Esophagus squamous epithelium (tissue), 5 donors: ENCODE results near the gene RAPGEF3. TPM values are rescaled to one million over a fixed set of nuclear protein-coding genes. Genes with fewer than 3 reads are reported as not detected.

Experiments used
- DNase-seq: peaks from one replicate; lab custom pipeline; 2025; lab: John Stamatoyannopoulos, UW
- H3K27ac ChIP-seq, 4 donors: fragments of 200-600 bp; sonication (generic); one replicate each; pipeline ENCODE4 v1.5.1; 2016 to 2019; ENCODE audit warnings: mild to moderate bottlenecking in 1 of 4
- H3K27me3 ChIP-seq, 4 donors: fragments of 200-600 bp; sonication (generic); 1 replicate in 3 of 4; 2 replicates in 1 of 4; pipeline versions ENCODE4 v1.5.1 to v1.6.0; 2017 to 2021; ENCODE audit warnings: antibody characterized with exemption in 1 of 4
- H3K36me3 ChIP-seq, 3 donors: fragments of 200-600 bp; sonication (generic); one replicate each; pipeline ENCODE4 v1.5.1; 2016 to 2019
- H3K4me1 ChIP-seq, 3 donors: fragments of 200-600 bp; sonication (generic); one replicate each; pipeline ENCODE4 v1.5.1; 2017 to 2019
- H3K4me3 ChIP-seq, 4 donors: fragments of 200-600 bp; sonication (generic); 1 replicate in 3 of 4; 2 replicates in 1 of 4; pipeline ENCODE4 v1.5.1; 2016 to 2019; ENCODE audit warnings: mild to moderate bottlenecking in 2 of 4, moderate library complexity in 1 of 4
- H3K9me3 ChIP-seq, 3 donors: fragments of 200-600 bp; sonication (generic); one replicate each; pipeline ENCODE4 v1.5.1; 2016 to 2019
- CTCF ChIP-seq, 6 experiments: fragments of 450-650 bp in 4 of 6; fragments of 200-600 bp in 2 of 6; sonication (generic) in 2 of 6; IDR thresholded peaks; one replicate each; pipeline ENCODE4 v1.5.1; 2016 to 2019; ENCODE audit warnings: antibody characterized with exemption in 6 of 6, mild to moderate bottlenecking in 4 of 6, moderate library complexity in 4 of 6
- POLR2A ChIP-seq, 4 donors: fragments of 450-650 bp; IDR thresholded peaks; one replicate each; pipeline ENCODE4 v1.6.1; 2017; ENCODE audit warnings: antibody characterized with exemption in 4 of 4, mild to moderate bottlenecking in 4 of 4, moderate library complexity in 3 of 4
- WGBS, 2 donors: methylation state at CpG; one replicate each; pipeline ENCODE4 v1.1.5; 2018; 5-methylcytosine and 5-hydroxymethylcytosine counted together
- intact Hi-C: fragments of 100-400 bp; cut with DNase I; formaldehyde crosslinking; loops from one replicate; pipeline ENCODE4 v1.15.0; 2022
- total RNA-seq, 4 donors: library from RNA; depleted of rRNA; stranded (reverse); fragments of >200 nt; gene quantifications; one replicate each; pipeline ENCODE4 v1.1.0, GENCODE V29; 2016
- donor health status: DM: yes; HTN: yes; CAD: no.

The RAPGEF3 gene
- total RNA-seq, 4 donors from 2014 or later, result 12.9 to 39.3 (median 22.5) TPM

GRCh38 chr12:47734725-47735480 lies 23.8 kb downstream of the RAPGEF3 start:
- intact Hi-C loops, result no loop called here
- H3K9me3 ChIP-seq, result no peaks in the 10 kb centered on the region
- no peak overlapping the region for H3K4me3 ChIP-seq
- DNase-seq, result no peak
- peaks cover 0 to 7% (median 0%) of the 10 kb centered on the region in 3 donors for H3K36me3 ChIP-seq
- WGBS, 2 donors, result 69 to 85% methylated on average over 5 to 8 of the region's 12 CpGs
- no peaks in the 10 kb centered on the region for H3K27me3 ChIP-seq
- H3K27ac ChIP-seq, result peak overlapping the region; percentile 71 to 85 (median 81)
- H3K4me1 ChIP-seq, result peaks cover 19 to 90% (median 47%) of the 10 kb centered on the region in 3 donors
- TF ChIP-seq CTCF (IDR thresholded peaks at IDR 0.05) (no peak), POLR2A (IDR thresholded peaks at IDR 0.05) (no peak)

GRCh38 chr12:47733142-47733541 lies 25.5 kb downstream of the RAPGEF3 start:
- no peak overlapping the region for H3K27ac ChIP-seq
- peaks cover 0 to 3% (median 0%) of the 10 kb centered on the region in 3 donors for H3K36me3 ChIP-seq
- H3K4me3 ChIP-seq, result no peak overlapping the region
- WGBS, 2 donors, result no CpG with 5 or more reads among the region's 4 CpGs
- H3K4me1 ChIP-seq, result peaks cover 15 to 91% (median 42%) of the 10 kb centered on the region in 3 donors
- DNase-seq, result no peak
- no peaks in the 10 kb centered on the region for H3K27me3 ChIP-seq
- no peaks in the 10 kb centered on the region for H3K9me3 ChIP-seq
- intact Hi-C loops, result no loop called here
- peak in 1 of 6 experiments; percentile 7 for TF ChIP-seq CTCF (IDR thresholded peaks at IDR 0.05)
- no peak for TF ChIP-seq POLR2A (IDR thresholded peaks at IDR 0.05)

- 75 to 83% methylated on average over 2 of the region's 2 CpGs for WGBS, 2 donors
- H3K4me3 ChIP-seq, result no peak overlapping the region
- no peaks in the 10 kb centered on the region for H3K36me3 ChIP-seq
- no peaks in the 10 kb centered on the region for H3K27me3 ChIP-seq
- H3K4me1 ChIP-seq, result peaks cover 15 to 87% (median 35%) of the 10 kb centered on the region in 3 donors
- H3K27ac ChIP-seq, result no peak overlapping the region
- no peaks in the 10 kb centered on the region for H3K9me3 ChIP-seq
- TF ChIP-seq POLR2A (IDR thresholded peaks at IDR 0.05), result no peak
- TF ChIP-seq CTCF (IDR thresholded peaks at IDR 0.05), result no peak
- DNase-seq, result no peak
- intact Hi-C loops, result no loop called here
These were observed 26.2 kb downstream of the RAPGEF3 start for GRCh38 chr12:47732504-47732903.

- intact Hi-C loops, result no loop called here
- Histone ChIP-seq H3K9me3 (no peaks in the 10 kb centered on the region), H3K27me3 (no peaks in the 10 kb centered on the region), H3K4me3 (no peak overlapping the region), H3K4me1 (peaks cover 11 to 87% (median 30%) of the 10 kb centered on the region in 3 donors), H3K27ac (no peak overlapping the region), H3K36me3 (no peaks in the 10 kb centered on the region)
- no peak for DNase-seq
- TF ChIP-seq CTCF (IDR thresholded peaks at IDR 0.05) (no peak), POLR2A (IDR thresholded peaks at IDR 0.05) (no peak)
- 51 to 55% methylated on average over 5 of the region's 5 CpGs for WGBS, 2 donors
These were observed 27.0 kb downstream of the RAPGEF3 start for GRCh38 chr12:47731723-47732122.

- Histone ChIP-seq H3K27ac (peak overlapping the region in 2 of 4 donors; percentile 0 to 10), H3K4me1 (peaks cover 0 to 87% (median 24%) of the 10 kb centered on the region in 3 donors), H3K9me3 (no peaks in the 10 kb centered on the region), H3K4me3 (no peak overlapping the region), H3K27me3 (no peaks in the 10 kb centered on the region), H3K36me3 (no peaks in the 10 kb centered on the region)
- intact Hi-C loops, result no loop called here
- WGBS, 2 donors, result 64 to 70% methylated on average over 8 of the region's 8 CpGs
- no peak for TF ChIP-seq POLR2A (IDR thresholded peaks at IDR 0.05)
- no peak for TF ChIP-seq CTCF (IDR thresholded peaks at IDR 0.05)
- no peak for DNase-seq
These were observed 28.3 kb downstream of the RAPGEF3 start for GRCh38 chr12:47730341-47730744.
